ENCODE results near the gene HSPB7. TPM values are rescaled to one million over a fixed set of nuclear protein-coding genes. Genes with fewer than 3 reads are reported as not detected.

Gene HSPB7
- total RNA-seq, 1 donor from 2014 or later, result not detected

Other genes with a start within 250 kb of the HSPB7 start
- gene UQCRHL, start 210.4 kb downstream of the HSPB7 start, total RNA-seq, result 1.2 and 1.4 TPM in 2 replicates
- gene SPEN, start 170.3 kb downstream of the HSPB7 start, total RNA-seq, result 67.3 and 68.4 TPM in 2 replicates
- gene ZBTB17, start 41.9 kb downstream of the HSPB7 start, total RNA-seq, result 55.2 and 56.5 TPM in 2 replicates
- not detected in 2 replicates for gene SRARP, start 13.8 kb downstream of the HSPB7 start, total RNA-seq
- gene CLCNKA, start 4.0 kb upstream of the HSPB7 start, total RNA-seq, result not detected in 2 replicates
- gene CLCNKB, start 25.7 kb upstream of the HSPB7 start, total RNA-seq, result not detected in 2 replicates
- 1.2 and 1.3 TPM in 2 replicates for gene FAM131C, start 55.6 kb upstream of the HSPB7 start, total RNA-seq
- gene EPHA2, start 138.0 kb upstream of the HSPB7 start, total RNA-seq, result not detected in 2 replicates
- gene ARHGEF19, start 194.6 kb upstream of the HSPB7 start, total RNA-seq, result 8.2 and 10.7 TPM in 2 replicates
- gene CPLANE2, start 219.1 kb upstream of the HSPB7 start, total RNA-seq, result 6.1 and 6.4 TPM in 2 replicates

All from T-helper 1 cell treated with Interleukin-12 subunit alpha and Interleukin-12 subunit beta and Interleukin-4 antibody, amounts not matched to agents 30 ng/mL and 1 ng/mL, for 36 hours (primary cell).